Measurements from ENCODE around the gene KLHL33. TPM values are rescaled to one million over a fixed set of nuclear protein-coding genes. Genes with fewer than 3 reads are reported as not detected.
A peak's percentile ranks its signal among the peaks of the same experiment; 100 is the strongest.

The KLHL33 gene
- total and polyA plus RNA-seq, 10 of the 15 experiments (the other 5 are each of a cell fraction or from before 2014, with no cell fraction given): 0.01 to 0.16 (median 0.04) TPM; not detected in 5

GRCh38 chr14:20415782-20416206 is 20.2 kb downstream of the KLHL33 start (continued):
- peak; percentile 82 for TF ChIP-seq RAD21 (IDR thresholded peaks at IDR 0.05; ENCODE audit: insufficient read depth, low read depth, low read length)
- TF ChIP-seq, protein P1, sequence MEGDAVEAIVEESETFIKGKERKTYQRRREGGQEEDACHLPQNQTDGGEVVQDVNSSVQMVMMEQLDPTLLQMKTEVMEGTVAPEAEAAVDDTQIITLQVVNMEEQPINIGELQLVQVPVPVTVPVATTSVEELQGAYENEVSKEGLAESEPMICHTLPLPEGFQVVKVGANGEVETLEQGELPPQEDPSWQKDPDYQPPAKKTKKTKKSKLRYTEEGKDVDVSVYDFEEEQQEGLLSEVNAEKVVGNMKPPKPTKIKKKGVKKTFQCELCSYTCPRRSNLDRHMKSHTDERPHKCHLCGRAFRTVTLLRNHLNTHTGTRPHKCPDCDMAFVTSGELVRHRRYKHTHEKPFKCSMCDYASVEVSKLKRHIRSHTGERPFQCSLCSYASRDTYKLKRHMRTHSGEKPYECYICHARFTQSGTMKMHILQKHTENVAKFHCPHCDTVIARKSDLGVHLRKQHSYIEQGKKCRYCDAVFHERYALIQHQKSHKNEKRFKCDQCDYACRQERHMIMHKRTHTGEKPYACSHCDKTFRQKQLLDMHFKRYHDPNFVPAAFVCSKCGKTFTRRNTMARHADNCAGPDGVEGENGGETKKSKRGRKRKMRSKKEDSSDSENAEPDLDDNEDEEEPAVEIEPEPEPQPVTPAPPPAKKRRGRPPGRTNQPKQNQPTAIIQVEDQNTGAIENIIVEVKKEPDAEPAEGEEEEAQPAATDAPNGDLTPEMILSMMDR (IDR thresholded peaks at IDR 0.05 in 2 of 3, conservative IDR thresholded peaks at IDR 0.05 in 1 of 3; ENCODE audit: control insufficient read depth in 2 of 3, extremely low read depth in 1 of 3, insufficient read depth in 1 of 3, low read depth in 3 of 3, low read length in 3 of 3): peak; percentile 62 to 72 (median 68)

- 0% methylated on average over 9 of the region's 9 CpGs for WGBS (ENCODE audit: insufficient coverage, insufficient replicate concordance, low lambda C conversion rate, missing lambda C conversion rate)
- SMC1A ChIA-PET (ENCODE audit: uncharacterized antibody, unreplicated experiment): interaction anchor here (0.7 to 3.8 kb wide), 15 partner anchors 8 to 270 kb away, joined by 3 to 56 read pairs (median 13); partner anchors contain the start of genes APEX1, CCNB1IP1, OSGEP and PARP2
- TF ChIP-seq SMAD5 (IDR thresholded peaks at IDR 0.05; ENCODE audit: low read depth) (0 out of 2 replicates have a peak, but pooled peaks have one; percentile 17), SRF (IDR thresholded peaks at IDR 0.05; ENCODE audit: low read depth in 2 of 2, low read length in 2 of 2) (peak; percentile 46 to 86; a peak in 2 of 4 replicates), PAX8 (IDR thresholded peaks at IDR 0.05) (0 out of 2 replicates have a peak, but pooled peaks have one; percentile 45), PKNOX1 (IDR thresholded peaks at IDR 0.05) (peak; percentile 95), STAT3 (IDR thresholded peaks at IDR 0.05; ENCODE audit: low read depth, low read length) (no peak), NFYA (IDR thresholded peaks at IDR 0.05; ENCODE audit: borderline replicate concordance, low read depth, low read length) (no peak), DPF2 (IDR thresholded peaks at IDR 0.05) (no peak), BACH1 (IDR thresholded peaks at IDR 0.05; ENCODE audit: borderline replicate concordance) (no peak)
- TF ChIP-seq, protein P2, sequence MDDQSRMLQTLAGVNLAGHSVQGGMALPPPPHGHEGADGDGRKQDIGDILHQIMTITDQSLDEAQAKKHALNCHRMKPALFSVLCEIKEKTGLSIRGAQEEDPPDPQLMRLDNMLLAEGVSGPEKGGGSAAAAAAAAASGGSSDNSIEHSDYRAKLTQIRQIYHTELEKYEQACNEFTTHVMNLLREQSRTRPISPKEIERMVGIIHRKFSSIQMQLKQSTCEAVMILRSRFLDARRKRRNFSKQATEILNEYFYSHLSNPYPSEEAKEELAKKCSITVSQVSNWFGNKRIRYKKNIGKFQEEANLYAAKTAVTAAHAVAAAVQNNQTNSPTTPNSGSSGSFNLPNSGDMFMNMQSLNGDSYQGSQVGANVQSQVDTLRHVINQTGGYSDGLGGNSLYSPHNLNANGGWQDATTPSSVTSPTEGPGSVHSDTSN (IDR thresholded peaks at IDR 0.05; ENCODE audit: insufficient replicate concordance, low read depth, low read length): peak; percentile 88
- TF ChIP-seq, protein P3, sequence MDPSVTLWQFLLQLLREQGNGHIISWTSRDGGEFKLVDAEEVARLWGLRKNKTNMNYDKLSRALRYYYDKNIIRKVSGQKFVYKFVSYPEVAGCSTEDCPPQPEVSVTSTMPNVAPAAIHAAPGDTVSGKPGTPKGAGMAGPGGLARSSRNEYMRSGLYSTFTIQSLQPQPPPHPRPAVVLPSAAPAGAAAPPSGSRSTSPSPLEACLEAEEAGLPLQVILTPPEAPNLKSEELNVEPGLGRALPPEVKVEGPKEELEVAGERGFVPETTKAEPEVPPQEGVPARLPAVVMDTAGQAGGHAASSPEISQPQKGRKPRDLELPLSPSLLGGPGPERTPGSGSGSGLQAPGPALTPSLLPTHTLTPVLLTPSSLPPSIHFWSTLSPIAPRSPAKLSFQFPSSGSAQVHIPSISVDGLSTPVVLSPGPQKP (IDR thresholded peaks at IDR 0.05; ENCODE audit: low read depth, low read length): peak; percentile 37; the same call in 1 of the 2 replicates
- no peak for FAIRE-seq
- Histone ChIP-seq H2AFZ (ENCODE audit: control insufficient read depth, low read depth, low read length) (peak overlapping the region; percentile 67), H3K36me3 (ENCODE audit: control insufficient read depth in 2 of 2, insufficient read depth in 2 of 2, low read length in 1 of 2) (no peaks in the 10 kb centered on the region), H3K27me3 (replicated peaks in 1 of 2; ENCODE audit: control insufficient read depth in 2 of 2, insufficient read depth in 2 of 2, low read length in 1 of 2) (no peaks in the 10 kb centered on the region), H3K9ac (ENCODE audit: control insufficient read depth, insufficient read depth, low read length) (peak overlapping the region; percentile 91), H3K4me1 (ENCODE audit: control insufficient read depth, insufficient read depth, low read length) (peaks cover 4% of the 10 kb centered on the region), H3K9me3 (replicated peaks; ENCODE audit: control insufficient read depth, insufficient read depth, low read length) (no peaks in the 10 kb centered on the region), H3K27ac (ENCODE audit: control insufficient read depth, insufficient read depth) (peak overlapping the region; percentile 94), H3K79me2 (ENCODE audit: control insufficient read depth, insufficient read depth, low read length) (peaks cover 11% of the 10 kb centered on the region), H3K4me3 (peak overlapping the region; percentile 99), H3K4me2 (ENCODE audit: control insufficient read depth, insufficient read depth) (peak overlapping the region; percentile 83), H4K20me1 (ENCODE audit: control insufficient read depth, insufficient read depth) (no peaks in the 10 kb centered on the region)
- BruUV-seq (replicated peaks): TSS peak; percentile 94
- intact Hi-C loops (cut with micrococcal nuclease; ENCODE audit: unreplicated experiment) (loop anchor here (1.0 to 5.0 kb wide), 7 partner anchors 14 to 269 kb away; partner anchors contain the start of genes APEX1, OSGEP, PARP2 and RNASE4), in situ Hi-C loops (cut with MboI) (loop anchor here (5.0 kb wide), 1 partner anchor 199 kb away; no protein-coding TSS in a partner anchor)
- DNase-seq (ENCODE audit: low read depth, low spot score): no peak
- POLR2A ChIA-PET: interaction anchor here (0.5 to 3.7 kb wide), 10 partner anchors 9 to 86 kb away, joined by 3 to 29 read pairs (median 5); partner anchors contain the start of genes APEX1, OSGEP, PARP2 and PIP4P1
- ATAC-seq: peak; percentile 55
- RAD21 ChIA-PET (ENCODE audit: unreplicated experiment): interaction anchor here (0.8 to 6.5 kb wide), 13 partner anchors 10 to 266 kb away, joined by 3 to 78 read pairs (median 5); partner anchors contain the start of genes APEX1, OSGEP, PARP2 and PIP4P1
- CTCF ChIA-PET: interaction anchor here (0.9 to 4.4 kb wide), 15 partner anchors 12 to 277 kb away, joined by 3 to 91 read pairs (median 20); partner anchors contain the start of genes APEX1, CCNB1IP1, OSGEP and PARP2
These were observed 22.3 kb downstream of the KLHL33 start for GRCh38 chr14:20413744-20414082.

Data from GM12878 (cell line).